GM19467 (cell line): ENCODE measurements around the gene HOXA13.

Source experiments
- ATAC-seq: cut with Tn5 transposase; IDR thresholded peaks from one replicate; pipeline ENCODE4 v1.9.1; 2021; ENCODE audit warnings: mild to moderate bottlenecking, moderate library complexity; ENCODE audit not compliant: unreplicated experiment

Gene HOXA13

DNA sequence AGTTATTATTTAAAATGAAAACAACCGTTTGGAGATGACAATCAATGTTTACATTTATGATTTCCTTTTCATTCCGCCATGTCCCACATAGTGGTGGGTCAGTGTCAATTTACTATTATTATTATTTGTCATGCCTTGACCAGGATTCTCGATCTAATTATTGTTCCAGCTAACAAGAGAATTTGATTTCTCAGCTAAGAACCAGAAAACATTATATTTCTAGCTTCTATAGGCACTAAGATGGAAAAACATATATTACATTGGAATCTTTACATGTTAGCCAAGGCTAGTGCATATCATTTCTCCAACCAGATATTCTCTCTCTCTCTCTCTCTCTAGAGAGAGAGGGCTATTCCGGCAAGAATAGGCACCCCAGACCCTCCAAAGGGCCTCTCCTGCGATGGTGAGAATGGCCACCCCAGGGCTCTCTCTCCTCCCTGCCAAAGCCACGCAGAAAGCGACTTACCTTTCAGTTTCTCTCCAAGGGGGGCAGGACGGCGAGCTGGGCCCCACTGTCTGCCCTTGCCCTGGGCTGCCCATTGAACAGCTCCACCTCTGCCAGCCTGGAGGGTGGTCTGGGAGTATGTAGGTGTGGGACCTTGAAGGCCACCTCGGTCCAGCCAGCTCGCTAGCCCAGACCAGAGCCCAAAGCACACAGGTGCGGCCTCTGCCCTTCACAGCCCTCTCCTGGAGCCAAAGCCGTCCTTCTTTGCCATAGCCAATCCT is 49.9 kb downstream of the HOXA13 start:
- ATAC-seq, result no peak

DNA sequence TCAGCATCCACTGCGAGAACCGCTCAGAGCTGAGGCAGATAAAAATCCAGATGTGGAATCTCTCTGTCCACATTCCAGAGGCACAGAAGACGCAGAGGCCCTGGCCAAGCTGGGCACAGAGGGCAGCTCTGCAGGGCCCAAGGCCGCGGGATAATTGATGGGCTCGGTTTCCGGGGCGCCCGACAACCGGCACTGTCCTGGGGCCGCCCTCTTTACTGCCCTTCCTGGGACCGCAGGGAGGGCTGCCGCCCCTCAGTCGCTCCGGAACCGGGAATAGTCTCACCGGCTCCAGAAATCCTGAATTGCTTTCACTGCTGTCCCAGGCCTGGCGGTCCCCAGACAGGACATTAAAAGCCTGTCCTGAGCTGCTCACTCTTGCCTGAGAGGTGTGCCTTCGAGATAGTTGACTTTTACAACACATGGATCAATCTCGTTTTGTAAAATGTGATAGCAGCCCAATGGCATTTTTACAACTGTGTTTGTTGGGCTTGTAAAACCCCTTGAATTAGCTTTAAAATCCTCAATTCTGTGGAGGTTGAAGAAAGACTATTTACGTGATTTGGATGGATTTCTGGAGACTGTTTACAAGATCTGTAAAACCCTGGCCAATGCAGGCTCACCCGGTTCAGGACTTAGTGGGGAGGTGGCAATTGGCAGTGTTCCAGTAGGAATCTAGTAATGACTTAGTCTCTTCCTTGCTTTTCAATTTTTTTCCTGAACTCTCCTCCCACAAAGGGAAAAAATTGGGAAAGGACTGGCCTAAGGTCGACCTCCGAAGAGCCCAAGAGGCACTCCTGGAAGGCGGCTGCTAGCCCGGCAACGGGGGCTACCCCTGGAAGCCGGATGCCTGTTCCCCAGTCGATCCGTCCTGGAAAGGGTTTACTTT is 50.9 kb downstream of the HOXA13 start:
- no peak for ATAC-seq

DNA sequence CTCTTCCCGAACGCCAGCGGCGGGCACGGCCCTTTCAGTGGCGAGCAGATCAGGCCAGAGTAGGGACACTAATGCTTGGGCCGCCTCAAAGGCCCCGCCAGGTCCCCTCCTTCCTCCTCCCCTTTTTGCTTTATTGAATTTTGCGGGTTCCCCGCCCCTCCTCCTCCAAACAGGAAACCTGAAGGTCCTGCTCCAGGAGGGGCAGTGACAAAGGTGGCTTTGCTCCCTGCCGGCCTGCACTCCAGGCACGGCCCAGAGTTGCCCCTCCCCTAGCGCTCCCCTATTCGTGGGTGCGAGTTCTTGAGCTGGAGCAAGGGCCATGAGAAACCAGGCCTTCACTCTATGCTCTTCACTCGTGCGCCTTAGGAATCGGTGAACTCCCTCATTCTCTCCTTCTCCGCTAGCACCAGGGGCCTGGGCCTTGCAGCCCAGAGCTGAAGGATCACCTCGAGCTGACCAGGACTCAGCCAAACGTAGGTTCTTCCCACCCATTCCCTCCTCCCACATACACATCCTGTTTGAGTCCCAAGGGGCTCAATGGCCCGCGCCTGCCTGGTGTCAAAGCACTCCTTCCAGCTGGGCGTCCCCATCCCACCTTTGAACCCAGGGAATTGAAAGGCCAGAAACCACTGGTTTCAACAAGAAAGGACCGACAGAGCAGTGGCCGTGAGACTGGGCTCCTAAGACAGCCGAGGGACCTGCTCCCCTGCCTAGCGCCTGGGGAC is 51.7 kb downstream of the HOXA13 start:
- ATAC-seq, result no peak

DNA sequence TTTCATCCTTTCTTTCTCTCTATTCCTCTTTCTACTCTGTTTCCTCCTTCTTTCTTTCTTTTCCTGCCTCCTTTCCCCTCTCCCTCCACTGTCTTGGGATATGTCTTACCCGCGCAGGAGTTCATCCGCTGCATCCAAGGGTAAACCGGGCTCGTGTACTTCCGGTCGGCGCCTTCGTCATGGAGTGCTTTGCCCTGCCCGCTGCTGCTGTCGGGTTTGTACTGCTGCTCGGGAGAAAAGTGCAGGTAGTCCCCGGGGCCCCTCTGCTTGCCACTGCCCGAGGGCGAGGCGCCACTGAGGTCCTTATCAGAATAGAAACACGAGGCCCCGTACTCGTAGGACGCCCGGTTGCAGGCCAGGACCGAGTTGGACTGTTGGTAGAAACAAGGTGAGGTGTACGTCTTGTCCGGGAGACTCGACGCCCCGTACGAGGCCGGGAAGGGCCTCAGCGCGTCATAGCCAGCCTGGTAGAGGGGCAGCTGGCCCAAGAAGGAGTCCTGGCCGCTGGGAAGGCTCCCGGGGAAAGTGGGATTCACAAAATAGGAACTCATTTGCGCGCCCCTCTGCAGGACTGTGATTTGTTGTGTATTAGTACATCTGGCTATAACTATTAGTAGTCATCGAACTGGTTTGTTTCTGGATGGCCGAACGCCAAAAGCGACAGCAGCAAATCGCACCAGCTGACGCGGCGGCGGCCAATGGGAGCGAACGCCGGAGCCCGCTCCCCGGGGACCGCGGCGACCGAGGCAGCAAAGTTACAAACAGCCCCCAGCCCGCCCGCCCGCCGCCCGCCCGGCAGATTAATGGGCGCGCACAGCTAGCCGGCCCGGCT is 52.5 kb downstream of the HOXA13 start, which contains the start of gene HOXA6:
HOXA6 (minus strand) TSS at position 576 of the 832 bp plus-strand sequence; CDS start at position 551, 25 bp downstream.
- ATAC-seq, result no peak

DNA sequence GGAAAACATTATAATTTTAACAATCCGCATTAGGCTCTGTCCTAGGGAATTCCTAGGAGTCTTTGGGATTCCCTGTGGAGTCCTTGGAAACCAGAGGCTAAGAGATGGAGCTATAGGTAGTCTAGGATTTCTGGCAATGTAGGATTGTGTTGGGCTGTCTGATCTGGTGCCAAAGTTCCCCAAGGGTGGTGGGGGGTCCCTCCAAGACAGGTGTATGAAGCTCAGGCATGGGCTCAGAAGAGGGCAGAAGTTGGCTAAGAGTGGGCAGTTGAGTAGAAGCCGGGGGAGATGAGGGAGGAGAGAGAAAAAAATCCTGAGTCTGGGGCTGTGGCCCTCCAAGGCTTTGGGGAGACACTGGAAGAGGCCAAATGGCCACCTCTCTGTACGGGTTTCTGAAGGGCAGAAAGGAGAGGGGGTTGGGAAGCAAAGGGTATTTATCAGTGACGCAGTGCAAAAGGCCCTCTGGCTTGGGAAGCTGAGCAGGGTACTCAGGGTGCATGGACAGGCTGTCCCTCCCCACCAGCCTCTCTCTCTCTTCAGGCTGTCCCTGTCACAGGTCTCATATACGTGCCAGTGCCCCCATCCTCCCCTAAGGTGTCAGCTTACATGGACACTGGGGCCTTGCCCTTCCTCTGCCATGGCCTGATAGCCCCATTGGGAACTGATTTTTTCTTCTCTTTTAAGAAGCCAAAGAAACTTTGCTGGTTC is 53.2 kb downstream of the HOXA13 start:
- no peak for ATAC-seq

DNA sequence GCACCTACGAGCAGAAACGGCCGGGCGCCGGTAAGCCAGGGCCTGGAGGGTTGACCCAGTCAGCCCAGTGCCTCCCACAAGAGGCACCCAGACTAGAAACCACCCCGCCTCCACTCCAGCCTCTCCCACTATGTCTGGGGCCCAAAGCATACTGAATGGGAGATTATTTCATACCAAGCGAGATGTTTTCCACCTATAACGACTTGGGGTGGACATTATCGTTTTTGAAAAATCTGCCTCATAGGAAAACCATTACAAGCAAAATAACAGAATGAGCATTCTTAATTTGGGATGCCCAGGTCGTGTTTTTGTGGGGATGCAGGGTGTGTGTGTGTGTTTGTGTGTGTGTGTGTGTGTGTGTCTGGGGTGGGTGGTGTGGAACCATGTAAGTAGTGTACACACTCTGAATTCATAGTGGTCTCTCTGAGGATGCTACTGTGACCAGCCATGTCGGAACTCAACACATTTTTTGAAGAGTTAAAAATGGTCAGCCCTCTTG is 53.9 kb downstream of the HOXA13 start:
- ATAC-seq, result no peak

DNA sequence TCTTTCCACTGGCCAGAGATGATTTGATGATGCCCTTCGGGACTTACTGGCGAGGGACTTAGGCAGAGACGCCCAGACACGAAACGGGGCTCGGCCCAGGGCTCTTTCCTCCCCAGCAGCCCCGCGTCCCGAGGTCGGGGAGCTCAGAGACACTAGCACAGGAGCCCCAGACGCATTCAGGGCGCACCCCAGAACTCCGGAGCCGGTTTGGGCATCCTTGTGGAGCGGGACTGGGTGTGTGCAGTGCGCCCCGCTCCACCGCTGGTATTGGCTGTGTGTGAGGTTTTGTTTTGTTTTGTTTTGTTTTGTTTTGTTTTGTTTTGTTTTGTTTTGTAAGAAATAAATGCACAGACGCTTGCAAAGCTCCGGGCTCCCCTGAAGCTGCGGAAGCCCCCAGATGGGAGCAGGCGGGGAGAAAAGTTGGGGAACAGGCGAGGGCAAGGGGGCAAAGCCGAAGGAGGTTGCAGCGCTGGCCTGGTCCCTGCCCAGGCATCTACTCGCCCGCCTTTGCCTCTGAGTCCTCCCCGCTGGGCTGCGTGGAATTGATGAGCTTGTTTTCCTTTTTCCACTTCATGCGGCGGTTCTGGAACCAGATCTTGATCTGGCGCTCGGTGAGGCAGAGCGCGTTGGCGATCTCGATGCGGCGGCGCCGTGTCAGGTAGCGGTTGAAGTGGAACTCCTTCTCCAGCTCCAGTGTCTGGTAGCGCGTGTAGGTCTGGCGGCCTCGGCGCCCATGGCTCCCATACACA is 54.6 kb downstream of the HOXA13 start:
- ATAC-seq, result no peak

DNA sequence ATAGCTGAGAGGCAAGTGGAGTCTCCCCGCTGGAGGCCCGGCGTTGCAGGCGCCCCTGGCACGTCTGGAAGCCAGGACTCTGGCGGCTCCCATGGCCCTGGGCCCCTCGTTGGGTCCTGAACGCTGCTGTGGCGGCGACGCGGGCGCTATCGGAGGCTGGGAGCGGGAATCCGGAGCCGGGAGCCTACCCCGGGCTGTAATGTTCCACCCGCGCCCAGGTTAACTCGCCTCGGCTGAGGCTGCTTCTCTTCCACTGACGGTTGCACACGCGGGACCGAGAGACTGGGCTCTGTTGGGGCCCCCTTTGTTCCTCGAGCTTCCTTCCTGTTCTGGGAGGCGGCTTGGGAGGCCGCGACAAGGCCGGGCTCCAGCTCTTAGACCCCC is 55.1 kb downstream of the HOXA13 start:
- no peak for ATAC-seq
